Cardiac muscle cell (in vitro differentiated cells and primary cell): ENCODE results near the gene KCNIP1. TPM values are rescaled to one million over a fixed set of nuclear protein-coding genes. Genes with fewer than 3 reads are reported as not detected.

ENCODE experiments used
- DNase-seq, 2 donors: peaks; one replicate each; pipeline versions ENCODE4 v3.0.0 to v3.0.0-alpha.2; 2010 to 2017; ENCODE audit warnings: low read depth in 1 of 2, low spot score in 1 of 2
- H3K27ac ChIP-seq: fragments of 200-600 bp; sonication (generic); 2 replicates; pipeline ENCODE4 v1.5.1; 2016
- H3K27me3 ChIP-seq: fragments of 200-600 bp; sonication (generic); 2 replicates; pipeline ENCODE4 v1.6.0; 2016; ENCODE audit warnings: control low read depth
- H3K36me3 ChIP-seq: fragments of 200-600 bp; sonication (generic); 2 replicates; pipeline ENCODE4 v1.5.1; 2016; ENCODE audit warnings: control low read depth
- H3K4me1 ChIP-seq: fragments of 200-600 bp; sonication (generic); 2 replicates; pipeline ENCODE4 v1.8.1; 2017; ENCODE audit warnings: low read depth, mild to moderate bottlenecking, mixed run types
- H3K4me3 ChIP-seq: fragments of 200-600 bp; sonication (generic); 2 replicates; pipeline ENCODE4 v1.5.1; 2016; ENCODE audit warnings: mild to moderate bottlenecking
- H3K9me3 ChIP-seq: fragments of 200-600 bp; sonication (generic); 2 replicates; pipeline ENCODE4 v1.5.1; 2017; ENCODE audit warnings: low read depth, mild to moderate bottlenecking, control low read depth
- CTCF ChIP-seq: IDR thresholded peaks from 2 replicates; pipeline ENCODE4 v1.5.1; 2012; ENCODE audit warnings: low read depth, mild to moderate bottlenecking, low read length
- polyA plus RNA-seq: library from polyadenylated mRNA; unstranded; fragments of >200 nt; fragmentation: Nextera tagmentation; extraction: Ambion mirVana; gene quantifications from 2 replicates; pipeline ENCODE4 v1.2.1, GENCODE V29; 2016
- total RNA-seq: library from RNA; depleted of rRNA; stranded (reverse); fragments of >200 nt; gene quantifications from 2 replicates; pipeline ENCODE4 v1.2.3, GENCODE V29; 2016

The KCNIP1 gene
- total and polyA plus RNA-seq, 2 experiments from 2014 or later: 0.09 TPM; not detected in 1

- Histone ChIP-seq H3K27me3 (peaks cover under 1% of the 10 kb centered on the region), H3K27ac (no peak overlapping the region), H3K4me3 (no peak overlapping the region), H3K4me1 (peaks cover 7% of the 10 kb centered on the region), H3K36me3 (no peaks in the 10 kb centered on the region), H3K9me3 (no peaks in the 10 kb centered on the region)
- no peak for TF ChIP-seq CTCF
- DNase-seq: no peak
Observed at GRCh38 chr5:170636206-170636605, 132.4 kb downstream of the KCNIP1 start.

- DNase-seq: no peak
Observed at GRCh38 chr5:170636801-170637477, 133.1 kb downstream of the KCNIP1 start.

GRCh38 chr5:170638051-170638450 is 134.2 kb downstream of the KCNIP1 start:
- Histone ChIP-seq H3K27ac (no peak overlapping the region), H3K36me3 (no peaks in the 10 kb centered on the region), H3K27me3 (peaks cover 3% of the 10 kb centered on the region), H3K4me1 (peaks cover 7% of the 10 kb centered on the region), H3K4me3 (no peak overlapping the region), H3K9me3 (no peaks in the 10 kb centered on the region)
- TF ChIP-seq CTCF: no peak
- DNase-seq: no peak

More at GRCh38 chr5:170636801-170637477, 133.1 kb downstream of the KCNIP1 start:
- no peak for TF ChIP-seq CTCF
- H3K4me1 ChIP-seq: peaks cover 7% of the 10 kb centered on the region
- no peak overlapping the region for H3K27ac ChIP-seq
- no peaks in the 10 kb centered on the region for H3K36me3 ChIP-seq
- peaks cover 3% of the 10 kb centered on the region for H3K27me3 ChIP-seq
- no peaks in the 10 kb centered on the region for H3K9me3 ChIP-seq
- no peak overlapping the region for H3K4me3 ChIP-seq

- Histone ChIP-seq H3K4me3 (no peak overlapping the region), H3K27ac (no peak overlapping the region), H3K9me3 (no peaks in the 10 kb centered on the region), H3K4me1 (peaks cover 7% of the 10 kb centered on the region), H3K36me3 (no peaks in the 10 kb centered on the region), H3K27me3 (peaks cover 3% of the 10 kb centered on the region)
- peak; percentile 62 to 75 for DNase-seq
- peak; percentile 81 for TF ChIP-seq CTCF
Observed at GRCh38 chr5:170638454-170639220, 134.8 kb downstream of the KCNIP1 start.

- Histone ChIP-seq H3K27me3 (peaks cover 3% of the 10 kb centered on the region), H3K4me3 (no peak overlapping the region), H3K36me3 (no peaks in the 10 kb centered on the region), H3K4me1 (peaks cover under 1% of the 10 kb centered on the region), H3K27ac (no peak overlapping the region), H3K9me3 (no peaks in the 10 kb centered on the region)
- DNase-seq: no peak
- no peak for TF ChIP-seq CTCF
Observed at GRCh38 chr5:170639221-170639925, 135.6 kb downstream of the KCNIP1 start.
